DOHH2 (cell line): ENCODE data around the gene TRAPPC1.

Experiments
- H3F3A ChIP-seq: fragments of 200-600 bp; sonication (generic), shearing (Covaris generic); 2 replicates; pipeline ENCODE4 v1.6.0; 2016; ENCODE audit warnings: antibody characterized with exemption, mild to moderate bottlenecking; ENCODE audit not compliant: control insufficient read depth, insufficient read depth
- H3K27ac ChIP-seq: fragments of 200-600 bp; sonication (generic); 2 replicates; pipeline ENCODE4 v1.5.1; 2014; ENCODE audit warnings: low read depth, mild to moderate bottlenecking, low read length, moderate library complexity
- H3K27me3 ChIP-seq: fragments of 200-600 bp; sonication (generic); 2 replicates; pipeline ENCODE4 v1.6.1; 2014; ENCODE audit warnings: mild to moderate bottlenecking, low read length, mixed read lengths; ENCODE audit not compliant: control insufficient read depth
- H3K36me3 ChIP-seq: fragments of 200-600 bp; sonication (generic); 2 replicates; pipeline ENCODE4 v1.6.1; 2014; ENCODE audit warnings: mild to moderate bottlenecking, low read length, moderate library complexity, mixed read lengths; ENCODE audit not compliant: control insufficient read depth
- H3K4me1 ChIP-seq: fragments of 200-600 bp; sonication (generic); 2 replicates; pipeline ENCODE4 v1.6.1; 2014; ENCODE audit warnings: mild to moderate bottlenecking, low read length, mixed read lengths; ENCODE audit not compliant: control insufficient read depth
- H3K4me2 ChIP-seq: fragments of 200-600 bp; sonication (generic); 2 replicates; pipeline ENCODE4 v1.6.0; 2014; ENCODE audit warnings: mild to moderate bottlenecking, low read length, moderate library complexity
- H3K4me3 ChIP-seq: fragments of 200-600 bp; sonication (generic); 2 replicates; pipeline ENCODE4 v1.5.1; 2014; ENCODE audit warnings: mild to moderate bottlenecking, low read length, mixed read lengths
- H3K79me2 ChIP-seq: fragments of 200-600 bp; sonication (generic); 2 replicates; pipeline ENCODE4 v1.6.1; 2014; ENCODE audit warnings: mild to moderate bottlenecking, low read length, mixed read lengths; ENCODE audit not compliant: control insufficient read depth
- H3K9me2 ChIP-seq: fragments of 200-600 bp; sonication (generic); replicated peaks from 2 replicates; pipeline ENCODE4 v1.6.1; 2014; ENCODE audit warnings: mild to moderate bottlenecking, low read length, mixed read lengths; ENCODE audit not compliant: control insufficient read depth
- H3K9me3 ChIP-seq: fragments of 200-600 bp; sonication (generic); 2 replicates; pipeline ENCODE4 v1.6.1; 2014; ENCODE audit warnings: antibody characterized with exemption, low read length, mixed read lengths; ENCODE audit not compliant: control insufficient read depth, insufficient read depth
- H4K20me1 ChIP-seq: fragments of 200-600 bp; sonication (generic); 2 replicates; pipeline ENCODE4 v1.6.0; 2014; ENCODE audit warnings: low read depth, mild to moderate bottlenecking, antibody characterized with exemption, low read length, moderate library complexity; ENCODE audit not compliant: control insufficient read depth, insufficient read depth
- EZH2phosphoT487 ChIP-seq: fragments of 200-600 bp; sonication (generic); IDR thresholded peaks from 2 replicates; pipeline ENCODE4 v1.6.1; 2017; ENCODE audit warnings: borderline replicate concordance, mild to moderate bottlenecking, antibody characterized with exemption, low read length, moderate library complexity, mixed read lengths
- TF ChIP-seq, protein P1 (sequence below): fragments of 200-600 bp; sonication (generic); IDR thresholded peaks from one replicate; pipeline ENCODE4 v1.5.1; 2014; ENCODE audit warnings: antibody characterized with exemption, mild to moderate bottlenecking, low read depth, low read length; ENCODE audit not compliant: poor library complexity, severe bottlenecking

The TRAPPC1 gene

DNA sequence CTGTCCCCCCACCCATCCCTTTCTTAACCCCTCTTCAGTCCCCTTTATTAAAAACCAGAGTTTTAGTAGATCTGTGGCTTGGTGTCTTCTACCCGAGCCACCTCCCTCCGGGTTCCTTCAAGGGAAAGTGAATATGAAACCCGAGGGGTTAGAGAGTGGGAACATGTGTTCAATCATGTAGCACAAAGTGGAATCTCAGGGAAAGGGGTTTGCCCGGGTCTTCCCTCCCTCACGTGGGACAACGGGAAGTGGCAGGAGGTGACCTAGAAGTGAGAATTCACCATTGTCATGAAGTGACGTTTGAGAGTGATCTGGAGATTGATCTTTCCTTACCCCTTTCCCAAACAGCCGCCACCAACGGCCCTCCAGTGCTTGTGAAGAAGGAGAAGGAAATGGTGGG lies 20.6 kb downstream of the TRAPPC1 start:
- Histone ChIP-seq H3K9me3 (no peaks in the 10 kb centered on the region), H3K27ac (no peak overlapping the region), H3K4me1 (peaks cover 35% of the 10 kb centered on the region), H4K20me1 (no peaks in the 10 kb centered on the region), H3K36me3 (peaks cover 73% of the 10 kb centered on the region), H3K4me3 (no peak overlapping the region), H3K4me2 (no peak overlapping the region), H3K27me3 (no peaks in the 10 kb centered on the region), H3K9me2 (no peaks in the 10 kb centered on the region), H3K79me2 (no peaks in the 10 kb centered on the region), H3F3A (peaks cover 17% of the 10 kb centered on the region)
- TF ChIP-seq, protein P1, sequence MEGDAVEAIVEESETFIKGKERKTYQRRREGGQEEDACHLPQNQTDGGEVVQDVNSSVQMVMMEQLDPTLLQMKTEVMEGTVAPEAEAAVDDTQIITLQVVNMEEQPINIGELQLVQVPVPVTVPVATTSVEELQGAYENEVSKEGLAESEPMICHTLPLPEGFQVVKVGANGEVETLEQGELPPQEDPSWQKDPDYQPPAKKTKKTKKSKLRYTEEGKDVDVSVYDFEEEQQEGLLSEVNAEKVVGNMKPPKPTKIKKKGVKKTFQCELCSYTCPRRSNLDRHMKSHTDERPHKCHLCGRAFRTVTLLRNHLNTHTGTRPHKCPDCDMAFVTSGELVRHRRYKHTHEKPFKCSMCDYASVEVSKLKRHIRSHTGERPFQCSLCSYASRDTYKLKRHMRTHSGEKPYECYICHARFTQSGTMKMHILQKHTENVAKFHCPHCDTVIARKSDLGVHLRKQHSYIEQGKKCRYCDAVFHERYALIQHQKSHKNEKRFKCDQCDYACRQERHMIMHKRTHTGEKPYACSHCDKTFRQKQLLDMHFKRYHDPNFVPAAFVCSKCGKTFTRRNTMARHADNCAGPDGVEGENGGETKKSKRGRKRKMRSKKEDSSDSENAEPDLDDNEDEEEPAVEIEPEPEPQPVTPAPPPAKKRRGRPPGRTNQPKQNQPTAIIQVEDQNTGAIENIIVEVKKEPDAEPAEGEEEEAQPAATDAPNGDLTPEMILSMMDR, result no peak
- no peak for TF ChIP-seq EZH2phosphoT487

DNA sequence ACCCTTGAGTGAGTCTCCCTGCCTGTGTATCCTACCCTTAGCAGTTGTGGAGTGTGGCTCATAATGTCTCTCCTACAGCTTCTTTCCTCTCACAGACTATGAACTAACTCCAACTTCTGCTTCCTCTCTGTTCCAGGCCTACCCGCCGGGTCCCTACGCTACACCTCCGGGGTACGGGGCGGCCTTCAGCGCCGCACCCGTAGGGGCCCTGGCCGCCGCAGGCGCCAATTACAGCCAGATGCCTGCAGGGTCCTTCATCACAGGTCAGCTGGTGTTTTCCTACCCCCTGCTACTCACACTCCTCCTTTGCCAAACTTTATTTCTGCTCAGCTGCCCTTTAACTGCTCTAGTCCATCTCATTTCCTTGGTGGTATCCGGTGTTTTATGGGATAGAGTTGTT lies 21.0 kb downstream of the TRAPPC1 start:
- TF ChIP-seq EZH2phosphoT487, result no peak
- TF ChIP-seq, protein P1, result no peak
- Histone ChIP-seq H3K79me2 (no peaks in the 10 kb centered on the region), H3K4me3 (no peak overlapping the region), H3F3A (peaks cover 17% of the 10 kb centered on the region), H3K4me2 (no peak overlapping the region), H3K9me3 (no peaks in the 10 kb centered on the region), H3K36me3 (peaks cover 77% of the 10 kb centered on the region), H3K9me2 (no peaks in the 10 kb centered on the region), H3K27me3 (no peaks in the 10 kb centered on the region), H4K20me1 (no peaks in the 10 kb centered on the region), H3K27ac (no peak overlapping the region), H3K4me1 (peaks cover 33% of the 10 kb centered on the region)

DNA sequence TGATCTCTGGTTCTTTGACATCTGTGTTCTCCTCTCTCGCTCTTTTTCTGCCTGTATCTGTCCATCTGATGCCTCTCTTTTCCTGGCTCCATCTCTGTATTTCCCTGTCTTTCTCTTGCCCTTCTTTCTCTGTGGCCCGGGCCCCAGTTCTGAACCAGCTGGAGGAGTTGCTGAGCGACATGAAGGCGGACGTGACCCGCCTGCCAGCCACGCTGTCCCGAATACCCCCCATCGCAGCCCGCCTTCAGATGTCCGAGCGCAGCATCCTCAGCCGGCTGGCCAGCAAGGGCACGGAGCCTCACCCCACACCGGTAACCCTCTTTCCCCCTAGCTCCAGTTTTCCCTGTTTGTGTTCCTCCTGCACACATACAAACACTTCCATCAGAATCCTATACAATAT lies 21.5 kb downstream of the TRAPPC1 start:
- H3F3A ChIP-seq, result peaks cover 16% of the 10 kb centered on the region
- no peaks in the 10 kb centered on the region for H3K27me3 ChIP-seq
- H3K9me2 ChIP-seq, result no peaks in the 10 kb centered on the region
- no peaks in the 10 kb centered on the region; the same call in 1 of the 2 replicates for H4K20me1 ChIP-seq
- peaks cover 30% of the 10 kb centered on the region for H3K4me1 ChIP-seq
- H3K79me2 ChIP-seq, result no peaks in the 10 kb centered on the region
- no peaks in the 10 kb centered on the region for H3K9me3 ChIP-seq
- no peak for TF ChIP-seq EZH2phosphoT487
- TF ChIP-seq, protein P1, result no peak
- peaks cover 82% of the 10 kb centered on the region for H3K36me3 ChIP-seq
- no peak overlapping the region for H3K4me2 ChIP-seq
- H3K4me3 ChIP-seq, result no peak overlapping the region
- no peak overlapping the region for H3K27ac ChIP-seq
